ENCODE results near the gene KDR. TPM values are rescaled to one million over a fixed set of nuclear protein-coding genes. Genes with fewer than 3 reads are reported as not detected.

KDR gene
- total RNA-seq, 5 donors from 2014 or later (not counting 1 experiment from before 2014, with no cell fraction given), result 0.10 to 0.28 (median 0.23) TPM; not detected in 2

- Mint-ChIP-seq H3K4me1 (no peaks in the 10 kb centered on the region), H3K4me3 (no peak overlapping the region), H3K27ac (no peak overlapping the region), H3K9me3 (no peaks in the 10 kb centered on the region), H3K36me3 (no peaks in the 10 kb centered on the region), H3K27me3 (peaks cover 0 to 25% of the 10 kb centered on the region in 2 donors)
- Histone ChIP-seq H3K4me1 (ENCODE audit: control insufficient read depth in 1 of 2, extremely low read depth in 1 of 2, insufficient read depth in 2 of 2, low read length in 2 of 2) (no peaks in the 10 kb centered on the region), H3K27ac (ENCODE audit: low read length) (no peak overlapping the region), H3K27me3 (replicated peaks in 1 of 2; ENCODE audit: control insufficient read depth in 2 of 2, extremely low read depth in 1 of 2, insufficient read depth in 2 of 2, low read length in 1 of 2) (peaks cover 0 to under 1% of the 10 kb centered on the region in 2 experiments), H3K4me3 (ENCODE audit: control insufficient read depth in 1 of 2, extremely low read depth in 1 of 2, low read length in 1 of 2) (no peak overlapping the region), H3K36me3 (ENCODE audit: control insufficient read depth in 2 of 2, extremely low read depth in 1 of 2, insufficient read depth in 1 of 2, low read length in 1 of 2) (no peaks in the 10 kb centered on the region), H3K9me3 (no peaks in the 10 kb centered on the region)
- CTCF ChIA-PET, result no interaction called here
- ATAC-seq (replicated peaks in 1 of 4) (no peak), DNase-seq (no peak)
- no CpG with 5 or more reads among the region's 1 CpG for WGBS (ENCODE audit: insufficient coverage)
- POLR2A ChIA-PET, result no interaction called here
Observed at GRCh38 chr4:55117511-55117910, 7.9 kb downstream of the KDR start.

- H3K27ac ChIP-seq (ENCODE audit: low read length), result no peak overlapping the region
- Mint-ChIP-seq H3K36me3 (no peaks in the 10 kb centered on the region), H3K9me3 (no peaks in the 10 kb centered on the region)
Observed at GRCh38 chr4:55116450-55116849, 8.9 kb downstream of the KDR start.

GRCh38 chr4:55111601-55112000 is 13.8 kb downstream of the KDR start:
- no peaks in the 10 kb centered on the region for H3K4me1 ChIP-seq (ENCODE audit: control insufficient read depth in 1 of 2, extremely low read depth in 1 of 2, insufficient read depth in 2 of 2, low read length in 2 of 2)
- peaks cover 0 to 11% of the 10 kb centered on the region in 2 donors for H3K27me3 Mint-ChIP-seq
- no peaks in the 10 kb centered on the region for H3K9me3 ChIP-seq
- no peaks in the 10 kb centered on the region for H3K36me3 Mint-ChIP-seq
- ATAC-seq (replicated peaks in 1 of 4) (no peak), DNase-seq (no peak)
- no peaks in the 10 kb centered on the region for H3K27me3 ChIP-seq (replicated peaks in 1 of 2; ENCODE audit: control insufficient read depth in 2 of 2, extremely low read depth in 1 of 2, insufficient read depth in 2 of 2, low read length in 1 of 2)
- H3K27ac Mint-ChIP-seq, result no peak overlapping the region
- ChIA-PET POLR2A (no interaction called here), CTCF (no interaction called here)
- H3K4me3 Mint-ChIP-seq, result no peak overlapping the region
- H3K36me3 ChIP-seq (ENCODE audit: control insufficient read depth in 2 of 2, extremely low read depth in 1 of 2, insufficient read depth in 1 of 2, low read length in 1 of 2), result no peaks in the 10 kb centered on the region
- no peaks in the 10 kb centered on the region for H3K4me1 Mint-ChIP-seq
- no peak overlapping the region for H3K4me3 ChIP-seq (ENCODE audit: control insufficient read depth in 1 of 2, extremely low read depth in 1 of 2, low read length in 1 of 2)
- H3K27ac ChIP-seq (ENCODE audit: low read length), result no peak overlapping the region
- 60% methylated on average over 1 of the region's 1 CpG for WGBS (ENCODE audit: insufficient coverage)
- H3K9me3 Mint-ChIP-seq, result no peaks in the 10 kb centered on the region

More at GRCh38 chr4:55116450-55116849, 8.9 kb downstream of the KDR start:
- ChIA-PET POLR2A (interaction anchor here in 1 of 2 donors (0.7 kb wide), 1 partner anchor 122 kb away, joined by 3 read pairs; no protein-coding TSS in a partner anchor), CTCF (no interaction called here)
- peaks cover 0 to 18% of the 10 kb centered on the region in 2 donors for H3K27me3 Mint-ChIP-seq
- H3K9me3 ChIP-seq, result no peaks in the 10 kb centered on the region
- ATAC-seq (replicated peaks in 1 of 4) (no peak), DNase-seq (no peak)
- H3K27me3 ChIP-seq (replicated peaks in 1 of 2; ENCODE audit: control insufficient read depth in 2 of 2, extremely low read depth in 1 of 2, insufficient read depth in 2 of 2, low read length in 1 of 2), result no peaks in the 10 kb centered on the region
- H3K4me1 ChIP-seq (ENCODE audit: control insufficient read depth in 1 of 2, extremely low read depth in 1 of 2, insufficient read depth in 2 of 2, low read length in 2 of 2), result no peaks in the 10 kb centered on the region
- no peaks in the 10 kb centered on the region for H3K4me1 Mint-ChIP-seq
- H3K36me3 ChIP-seq (ENCODE audit: control insufficient read depth in 2 of 2, extremely low read depth in 1 of 2, insufficient read depth in 1 of 2, low read length in 1 of 2), result no peaks in the 10 kb centered on the region
- no peak overlapping the region for H3K27ac Mint-ChIP-seq
- no peak overlapping the region for H3K4me3 ChIP-seq (ENCODE audit: control insufficient read depth in 1 of 2, extremely low read depth in 1 of 2, low read length in 1 of 2)
- WGBS (ENCODE audit: insufficient coverage), result no CpG with 5 or more reads among the region's 1 CpG
- no peak overlapping the region for H3K4me3 Mint-ChIP-seq

GRCh38 chr4:55110131-55110530 is 15.3 kb downstream of the KDR start:
- H3K27me3 ChIP-seq (replicated peaks in 1 of 2; ENCODE audit: control insufficient read depth in 2 of 2, extremely low read depth in 1 of 2, insufficient read depth in 2 of 2, low read length in 1 of 2), result no peaks in the 10 kb centered on the region
- H3K36me3 ChIP-seq (ENCODE audit: control insufficient read depth in 2 of 2, extremely low read depth in 1 of 2, insufficient read depth in 1 of 2, low read length in 1 of 2), result no peaks in the 10 kb centered on the region
- Mint-ChIP-seq H3K4me1 (no peaks in the 10 kb centered on the region), H3K9me3 (no peaks in the 10 kb centered on the region), H3K36me3 (no peaks in the 10 kb centered on the region), H3K27me3 (peaks cover 0 to 6% of the 10 kb centered on the region in 2 donors), H3K27ac (no peak overlapping the region), H3K4me3 (no peak overlapping the region)
- WGBS (ENCODE audit: insufficient coverage), result no CpG with 5 or more reads among the region's 8 CpGs
- no peak for DNase-seq
- no peak overlapping the region for H3K27ac ChIP-seq (ENCODE audit: low read length)
- no peaks in the 10 kb centered on the region for H3K9me3 ChIP-seq
- POLR2A ChIA-PET, result interaction anchor here in 1 of 2 donors (0.7 kb wide), 1 partner anchor 517 kb away, joined by 3 read pairs; no protein-coding TSS in a partner anchor
- H3K4me1 ChIP-seq (ENCODE audit: control insufficient read depth in 1 of 2, extremely low read depth in 1 of 2, insufficient read depth in 2 of 2, low read length in 2 of 2), result no peaks in the 10 kb centered on the region
- no peak overlapping the region for H3K4me3 ChIP-seq (ENCODE audit: control insufficient read depth in 1 of 2, extremely low read depth in 1 of 2, low read length in 1 of 2)
- CTCF ChIA-PET, result no interaction called here
- no peak for ATAC-seq (replicated peaks in 1 of 4)

- Mint-ChIP-seq H3K27me3 (peaks cover 0 to 3% of the 10 kb centered on the region in 2 donors), H3K27ac (no peak overlapping the region), H3K4me1 (no peaks in the 10 kb centered on the region), H3K4me3 (no peak overlapping the region), H3K36me3 (no peaks in the 10 kb centered on the region), H3K9me3 (no peaks in the 10 kb centered on the region)
- ChIA-PET CTCF (no interaction called here), POLR2A (no interaction called here)
- Histone ChIP-seq H3K27me3 (replicated peaks in 1 of 2; ENCODE audit: control insufficient read depth in 2 of 2, extremely low read depth in 1 of 2, insufficient read depth in 2 of 2, low read length in 1 of 2) (no peaks in the 10 kb centered on the region), H3K4me3 (ENCODE audit: control insufficient read depth in 1 of 2, extremely low read depth in 1 of 2, low read length in 1 of 2) (no peak overlapping the region), H3K9me3 (no peaks in the 10 kb centered on the region), H3K36me3 (ENCODE audit: control insufficient read depth in 2 of 2, extremely low read depth in 1 of 2, insufficient read depth in 1 of 2, low read length in 1 of 2) (no peaks in the 10 kb centered on the region), H3K27ac (ENCODE audit: low read length) (no peak overlapping the region), H3K4me1 (ENCODE audit: control insufficient read depth in 1 of 2, extremely low read depth in 1 of 2, insufficient read depth in 2 of 2, low read length in 2 of 2) (no peaks in the 10 kb centered on the region)
- no peak for ATAC-seq (replicated peaks in 1 of 4)
- WGBS (ENCODE audit: insufficient coverage), result 13% methylated on average over 1 of the region's 3 CpGs
- no peak for DNase-seq
Observed at GRCh38 chr4:55107054-55107453, 18.3 kb downstream of the KDR start.

GRCh38 chr4:55103224-55103623 is 22.2 kb downstream of the KDR start:
- Mint-ChIP-seq H3K36me3 (no peaks in the 10 kb centered on the region), H3K4me1 (no peaks in the 10 kb centered on the region), H3K27ac (no peak overlapping the region), H3K27me3 (peaks cover 0 to 3% of the 10 kb centered on the region in 2 donors), H3K9me3 (no peaks in the 10 kb centered on the region), H3K4me3 (no peak overlapping the region)
- Histone ChIP-seq H3K4me3 (ENCODE audit: control insufficient read depth in 1 of 2, extremely low read depth in 1 of 2, low read length in 1 of 2) (no peak overlapping the region), H3K4me1 (ENCODE audit: control insufficient read depth in 1 of 2, extremely low read depth in 1 of 2, insufficient read depth in 2 of 2, low read length in 2 of 2) (no peaks in the 10 kb centered on the region), H3K36me3 (ENCODE audit: control insufficient read depth in 2 of 2, extremely low read depth in 1 of 2, insufficient read depth in 1 of 2, low read length in 1 of 2) (no peaks in the 10 kb centered on the region), H3K27me3 (replicated peaks in 1 of 2; ENCODE audit: control insufficient read depth in 2 of 2, extremely low read depth in 1 of 2, insufficient read depth in 2 of 2, low read length in 1 of 2) (no peaks in the 10 kb centered on the region), H3K9me3 (no peaks in the 10 kb centered on the region), H3K27ac (ENCODE audit: low read length) (no peak overlapping the region)
- CTCF ChIA-PET, result no interaction called here
- WGBS (ENCODE audit: insufficient coverage), result no CpG with 5 or more reads among the region's 3 CpGs
- POLR2A ChIA-PET, result no interaction called here
- ATAC-seq (replicated peaks in 1 of 4) (no peak), DNase-seq (no peak)

GRCh38 chr4:55099816-55100215 is 25.6 kb downstream of the KDR start:
- Histone ChIP-seq H3K9me3 (no peaks in the 10 kb centered on the region), H3K27ac (ENCODE audit: low read length) (no peak overlapping the region), H3K4me3 (ENCODE audit: control insufficient read depth in 1 of 2, extremely low read depth in 1 of 2, low read length in 1 of 2) (no peak overlapping the region), H3K27me3 (replicated peaks in 1 of 2; ENCODE audit: control insufficient read depth in 2 of 2, extremely low read depth in 1 of 2, insufficient read depth in 2 of 2, low read length in 1 of 2) (no peaks in the 10 kb centered on the region), H3K36me3 (ENCODE audit: control insufficient read depth in 2 of 2, extremely low read depth in 1 of 2, insufficient read depth in 1 of 2, low read length in 1 of 2) (no peaks in the 10 kb centered on the region), H3K4me1 (ENCODE audit: control insufficient read depth in 1 of 2, extremely low read depth in 1 of 2, insufficient read depth in 2 of 2, low read length in 2 of 2) (no peaks in the 10 kb centered on the region)
- ChIA-PET POLR2A (no interaction called here), CTCF (no interaction called here)
- Mint-ChIP-seq H3K4me1 (no peaks in the 10 kb centered on the region), H3K9me3 (no peaks in the 10 kb centered on the region), H3K4me3 (no peak overlapping the region), H3K27ac (no peak overlapping the region), H3K36me3 (no peaks in the 10 kb centered on the region), H3K27me3 (peaks cover 0 to 6% of the 10 kb centered on the region in 2 donors)
- 86% methylated on average over 2 of the region's 4 CpGs for WGBS (ENCODE audit: insufficient coverage)
- ATAC-seq (replicated peaks in 1 of 4) (no peak), DNase-seq (no peak)

All from T-cell (primary cell).